GM12891 (cell line): ENCODE results near the gene USP9X.

Source experiments
- POLR2A ChIP-seq: IDR thresholded peaks from 2 replicates; pipeline ENCODE4 v1.6.1; 2011; ENCODE audit warnings: low read depth, low read length, control low read depth
- POLR2AphosphoS5 ChIP-seq: IDR thresholded peaks from 2 replicates; pipeline ENCODE4 v1.6.1; 2011; ENCODE audit warnings: low read depth, low read length, control low read depth
- TAF1 ChIP-seq: IDR thresholded peaks from 2 replicates; pipeline ENCODE4 v1.6.1; 2011; ENCODE audit warnings: low read depth, low read length, control low read depth

DNA sequence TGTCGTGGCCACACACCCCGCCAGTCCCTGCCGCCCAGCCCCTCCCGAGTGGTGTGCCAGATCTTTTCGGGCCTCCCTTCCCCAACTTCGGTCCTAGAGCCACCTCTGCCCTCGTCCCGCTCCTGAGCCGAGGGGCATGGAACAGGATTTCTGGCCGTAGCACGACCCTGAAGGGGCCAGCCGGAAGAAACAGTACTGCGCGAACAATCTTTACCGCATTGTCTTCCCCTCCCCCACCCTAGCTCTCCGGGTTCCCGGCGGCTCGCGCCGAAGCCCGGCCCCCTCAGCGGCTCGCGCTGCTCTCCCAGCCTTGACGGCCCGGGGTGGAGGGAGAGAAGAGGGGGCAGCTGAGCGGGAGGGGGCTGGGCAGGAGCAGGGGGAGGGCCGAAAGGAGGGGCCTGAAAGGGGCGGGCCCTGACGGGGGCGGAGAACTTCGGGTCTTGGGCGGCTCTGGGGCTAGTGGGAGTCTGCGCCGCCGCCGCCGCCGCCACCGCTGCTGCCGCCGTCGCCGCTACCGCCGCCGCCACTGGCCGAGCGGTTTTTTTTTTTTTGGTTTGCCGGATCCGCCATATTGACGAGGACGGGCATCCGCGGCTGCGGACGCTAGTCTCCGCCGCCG, at the start of gene USP9X:
- TF ChIP-seq POLR2AphosphoS5 = no peak
- TF ChIP-seq POLR2A = peak; percentile 14
- peak; percentile 70 for TF ChIP-seq TAF1
